Heart right ventricle (tissue), 16 donors: Measurements from ENCODE around the gene RNASE13. TPM values are rescaled to one million over a fixed set of nuclear protein-coding genes. Genes with fewer than 3 reads are reported as not detected.

Experiments used
- ATAC-seq, 8 donors: fragments of 200-7000 bp; cut with Tn5 transposase; one replicate each; pipeline ENCODE4 v1.9.1; 2020; ENCODE audit warnings: mild to moderate bottlenecking in 8 of 8, moderate library complexity in 8 of 8, moderate number of reproducible peaks in 1 of 8
- DNase-seq, 2 donors: peaks; one replicate each; pipeline ENCODE4 v3.0.0-alpha.2; 2020
- H3K27ac ChIP-seq, 10 donors: fragments of 200-600 bp; sonication (generic) in 2 of 10; one replicate each; pipeline versions ENCODE4 v1.5.0 to v1.8.0; 2020 to 2022; ENCODE audit warnings: mild to moderate bottlenecking in 3 of 10
- H3K27me3 ChIP-seq, 7 donors: fragments of 200-600 bp; one replicate each; pipeline ENCODE4 v1.8.0; 2021 to 2022; ENCODE audit warnings: mild to moderate bottlenecking in 2 of 7
- H3K36me3 ChIP-seq, 9 donors: fragments of 200-600 bp; sonication (generic) in 1 of 9; one replicate each; pipeline versions ENCODE4 v1.5.0 to v1.8.0; 2020 to 2022; ENCODE audit warnings: mild to moderate bottlenecking in 2 of 9
- H3K4me1 ChIP-seq, 9 donors: fragments of 200-600 bp; sonication (generic) in 1 of 9; one replicate each; pipeline versions ENCODE4 v1.5.0 to v1.8.0; 2020 to 2022; ENCODE audit warnings: mild to moderate bottlenecking in 4 of 9
- H3K4me3 ChIP-seq, 10 donors: fragments of 200-600 bp; sonication (generic) in 2 of 10; one replicate each; pipeline versions ENCODE4 v1.5.0 to v1.8.0; 2020 to 2022; ENCODE audit warnings: mild to moderate bottlenecking in 7 of 10, moderate library complexity in 2 of 10
- H3K9me3 ChIP-seq, 11 donors: fragments of 200-600 bp in 10 of 11; sonication (generic) in 2 of 11; one replicate each; pipeline versions ENCODE4 v1.5.0 to v1.8.0; 2013 to 2022; ENCODE audit warnings: mild to moderate bottlenecking in 2 of 11, control low read depth in 1 of 11, moderate library complexity in 1 of 11
- WGBS, 2 donors: extraction: QIAGEN DNeasy Blood & Tissue Kit; methylation state at CpG; one replicate each; pipeline ENCODE4 v1.1.7; 2013; ENCODE audit warnings: inconsistent platforms in 1 of 2; 5-methylcytosine and 5-hydroxymethylcytosine counted together
- intact Hi-C, 10 donors: fragments of 100-400 bp; cut with DNase I; formaldehyde crosslinking; loops; one replicate each; pipeline versions ENCODE4 v1.11.1 to v1.14.2; 2022
- polyA plus RNA-seq, 2 donors: library from polyadenylated mRNA; stranded (reverse); fragments of 200-250 nt; gene quantifications; one replicate each; pipeline ENCODE4 v1.2.3, GENCODE V29; 2013
- total RNA-seq, 10 donors: library from RNA; stranded (reverse); fragmentation: NEBNext Ultra II Directional in 3 of 10; extraction: Animal tissue kit (Norgen Biotek cat#: 25700) in 3 of 10; gene quantifications; one replicate each; pipeline versions ENCODE4 v1.2.1 to v1.2.4, GENCODE V29; 2021 to 2023
- TF ChIP-seq, protein P1 (sequence below), 9 donors: fragments of 200-600 bp; sonication (generic) in 2 of 9; IDR thresholded peaks; one replicate each; pipeline versions ENCODE4 v1.5.0 to v1.8.0; 2021 to 2022; ENCODE audit warnings: antibody characterized with exemption in 9 of 9, mild to moderate bottlenecking in 5 of 9, moderate library complexity in 1 of 9
- donor health status: Arrhythmogenic right ventricular cardiomyopathy.
- donor health status: ischemic (EF 13 %, LVEDD 7.1; RV severe dilation, severe dysfunction).
- donor health status: healthy with polysubstance abuse.
- donor health status: DM: no; HTN: yes; CAD: no.
- donor health status: DM: no; HTN: no; CAD: no.
- donor health status: ischemic (EF 25% LVEDD 6.9; RV normal size, moderate dysfunction).
- donor health status: ischemic (EF 25% LVEDD 5.7; RV mildly dilated, moderate dysfunction).
- donor health status: healthy.
- donor health status: DM: yes; HTN: yes; CAD: no.
- donor health status: Ischemic cardiomyopathy.
- donor health status: ischemic (EF 35%, LVEDD 5.7; RV mildly dilated, moderate dysfunction).
- donor health status: nonischemic (EF 11% LVEDD 7.7; RV severe dilation, severe dysfunction).
- donor health status: DM: yes; HTN: yes; CAD: no.
- donor health status: PGD.
- donor health status: ischemic (EF 29% LVEDD 5.4; RV normal size, mild dysfunction).
- donor health status: nonischemic (EF 23%, LVEDD 6.1; RV moderate dilation, normal function).

The RNASE13 gene
- total and polyA plus RNA-seq, 12 donors = not detected

- ATAC-seq (peak in 2 of 8 donors; percentile 55 to 67), DNase-seq (no peak)
- peaks cover 0 to 3% (median 0%) of the 10 kb centered on the region in 7 donors for H3K27me3 ChIP-seq
- no peaks in the 10 kb centered on the region for H3K36me3 ChIP-seq
- intact Hi-C loops = no loop called here
- no peaks in the 10 kb centered on the region for H3K9me3 ChIP-seq
- H3K4me1 ChIP-seq = peaks cover under 1 to 14% (median 6%) of the 10 kb centered on the region in 9 donors
- no peak overlapping the region for H3K4me3 ChIP-seq
- TF ChIP-seq, protein P1, sequence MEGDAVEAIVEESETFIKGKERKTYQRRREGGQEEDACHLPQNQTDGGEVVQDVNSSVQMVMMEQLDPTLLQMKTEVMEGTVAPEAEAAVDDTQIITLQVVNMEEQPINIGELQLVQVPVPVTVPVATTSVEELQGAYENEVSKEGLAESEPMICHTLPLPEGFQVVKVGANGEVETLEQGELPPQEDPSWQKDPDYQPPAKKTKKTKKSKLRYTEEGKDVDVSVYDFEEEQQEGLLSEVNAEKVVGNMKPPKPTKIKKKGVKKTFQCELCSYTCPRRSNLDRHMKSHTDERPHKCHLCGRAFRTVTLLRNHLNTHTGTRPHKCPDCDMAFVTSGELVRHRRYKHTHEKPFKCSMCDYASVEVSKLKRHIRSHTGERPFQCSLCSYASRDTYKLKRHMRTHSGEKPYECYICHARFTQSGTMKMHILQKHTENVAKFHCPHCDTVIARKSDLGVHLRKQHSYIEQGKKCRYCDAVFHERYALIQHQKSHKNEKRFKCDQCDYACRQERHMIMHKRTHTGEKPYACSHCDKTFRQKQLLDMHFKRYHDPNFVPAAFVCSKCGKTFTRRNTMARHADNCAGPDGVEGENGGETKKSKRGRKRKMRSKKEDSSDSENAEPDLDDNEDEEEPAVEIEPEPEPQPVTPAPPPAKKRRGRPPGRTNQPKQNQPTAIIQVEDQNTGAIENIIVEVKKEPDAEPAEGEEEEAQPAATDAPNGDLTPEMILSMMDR (IDR thresholded peaks at IDR 0.05) = no peak
- 37 to 42% methylated on average over 3 of the region's 3 CpGs for WGBS, 2 donors
- H3K27ac ChIP-seq = no peak overlapping the region
Measured at GRCh38 chr14:21063479-21063878, 28.9 kb upstream of the RNASE13 start.

DNA sequence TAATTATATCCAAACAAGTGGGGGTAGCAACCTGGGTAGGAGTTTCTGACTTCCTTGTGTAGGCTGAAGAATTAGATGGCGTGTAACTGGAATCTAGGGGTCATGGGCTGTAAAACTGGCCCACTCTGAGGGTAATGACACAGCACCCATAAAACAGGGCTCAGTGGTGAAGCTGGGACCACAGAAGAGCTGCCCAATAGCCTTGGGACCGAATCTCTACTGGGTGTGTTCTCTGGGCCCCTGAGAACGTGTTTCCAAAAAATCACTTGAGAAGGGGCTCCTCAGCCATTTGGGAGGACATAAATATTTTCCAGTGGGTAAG lies 26.7 kb upstream of the RNASE13 start:
- H3K36me3 ChIP-seq = no peaks in the 10 kb centered on the region
- intact Hi-C loops = no loop called here
- no peak overlapping the region for H3K4me3 ChIP-seq
- DNase-seq (no peak), ATAC-seq (no peak)
- 95 to 99% methylated on average over 3 of the region's 3 CpGs for WGBS, 2 donors
- H3K9me3 ChIP-seq = no peaks in the 10 kb centered on the region
- no peaks in the 10 kb centered on the region for H3K27me3 ChIP-seq
- peaks cover 0 to 12% (median 9%) of the 10 kb centered on the region in 9 donors for H3K4me1 ChIP-seq
- no peak overlapping the region for H3K27ac ChIP-seq
- TF ChIP-seq, protein P1 (IDR thresholded peaks at IDR 0.05) = no peak

GRCh38 chr14:21060614-21061346 lies 26.2 kb upstream of the RNASE13 start:
- Histone ChIP-seq H3K4me1 (peaks cover 0 to 16% (median 9%) of the 10 kb centered on the region in 9 donors), H3K27ac (no peak overlapping the region), H3K9me3 (no peaks in the 10 kb centered on the region), H3K36me3 (no peaks in the 10 kb centered on the region), H3K27me3 (no peaks in the 10 kb centered on the region), H3K4me3 (no peak overlapping the region)
- intact Hi-C loops = no loop called here
- WGBS, 2 donors = 77 to 85% methylated on average over 13 of the region's 13 CpGs
- DNase-seq (no peak), ATAC-seq (no peak)
- TF ChIP-seq, protein P1 (IDR thresholded peaks at IDR 0.05) = no peak

- intact Hi-C loops = loop anchor here in 1 of 10 donors (10.0 kb wide), 1 partner anchor 515 kb away; no protein-coding TSS in a partner anchor
- H3K4me1 ChIP-seq = peaks cover 0 to 16% (median 9%) of the 10 kb centered on the region in 9 donors
- ATAC-seq = no peak
- H3K36me3 ChIP-seq = no peaks in the 10 kb centered on the region
- 71 to 74% methylated on average over 8 of the region's 8 CpGs for whole genome bisulfite sequencing, 2 donors
- H3K9me3 ChIP-seq = no peaks in the 10 kb centered on the region
- no peak overlapping the region for H3K27ac ChIP-seq
- H3K4me3 ChIP-seq = no peak overlapping the region
- DNase-seq = no peak
- no peaks in the 10 kb centered on the region for H3K27me3 ChIP-seq
- TF ChIP-seq, protein P1 (IDR thresholded peaks at IDR 0.05) = no peak
Measured at GRCh38 chr14:21059842-21060613, 25.4 kb upstream of the RNASE13 start.
